Activated T-cell treated with anti-CD3 and anti-CD28 coated beads for 1 hour (primary cell): ENCODE results near the gene ADAM12.

Experiments used
- DNase-seq: peaks from one replicate; pipeline ENCODE4 v3.0.0-alpha.2; 2020; ENCODE audit warnings: low read depth

The ADAM12 gene

GRCh38 chr10:126081841-126082466 lies 306.3 kb downstream of the ADAM12 start:
- DNase-seq = no peak

GRCh38 chr10:126080879-126081411 lies 307.3 kb downstream of the ADAM12 start:
- DNase-seq = no peak

GRCh38 chr10:126080291-126080825 lies 307.9 kb downstream of the ADAM12 start:
- no peak for DNase-seq

- no peak for DNase-seq
These were observed 313.3 kb downstream of the ADAM12 start for GRCh38 chr10:126075009-126075408.

GRCh38 chr10:126074291-126074690 lies 314.0 kb downstream of the ADAM12 start:
- no peak for DNase-seq

GRCh38 chr10:126073606-126074005 lies 314.7 kb downstream of the ADAM12 start:
- no peak for DNase-seq

GRCh38 chr10:126072622-126073021 lies 315.7 kb downstream of the ADAM12 start:
- DNase-seq = no peak

- no peak for DNase-seq
These were observed 317.6 kb downstream of the ADAM12 start for GRCh38 chr10:126070476-126071215.

- DNase-seq = no peak
These were observed 320.0 kb downstream of the ADAM12 start for GRCh38 chr10:126068322-126068721.

GRCh38 chr10:126066456-126066855 lies 321.8 kb downstream of the ADAM12 start:
- DNase-seq = no peak

GRCh38 chr10:126065751-126066377 lies 322.4 kb downstream of the ADAM12 start:
- DNase-seq = no peak

GRCh38 chr10:126064512-126064911 lies 323.8 kb downstream of the ADAM12 start:
- no peak for DNase-seq

GRCh38 chr10:126063353-126063791 lies 324.9 kb downstream of the ADAM12 start:
- no peak for DNase-seq

GRCh38 chr10:126062131-126063032 lies 325.9 kb downstream of the ADAM12 start:
- no peak for DNase-seq

GRCh38 chr10:126061526-126061925 lies 326.8 kb downstream of the ADAM12 start:
- DNase-seq = no peak

GRCh38 chr10:126060261-126060931 lies 327.9 kb downstream of the ADAM12 start:
- DNase-seq = no peak

- DNase-seq = no peak
These were observed 329.0 kb downstream of the ADAM12 start for GRCh38 chr10:126059076-126059826.

- no peak for DNase-seq
These were observed 329.8 kb downstream of the ADAM12 start for GRCh38 chr10:126058507-126058906.

GRCh38 chr10:126058104-126058503 lies 330.2 kb downstream of the ADAM12 start:
- DNase-seq = no peak

GRCh38 chr10:126057494-126057893 lies 330.8 kb downstream of the ADAM12 start:
- DNase-seq = no peak
